ENCODE data around the gene SLC38A6.

DNA sequence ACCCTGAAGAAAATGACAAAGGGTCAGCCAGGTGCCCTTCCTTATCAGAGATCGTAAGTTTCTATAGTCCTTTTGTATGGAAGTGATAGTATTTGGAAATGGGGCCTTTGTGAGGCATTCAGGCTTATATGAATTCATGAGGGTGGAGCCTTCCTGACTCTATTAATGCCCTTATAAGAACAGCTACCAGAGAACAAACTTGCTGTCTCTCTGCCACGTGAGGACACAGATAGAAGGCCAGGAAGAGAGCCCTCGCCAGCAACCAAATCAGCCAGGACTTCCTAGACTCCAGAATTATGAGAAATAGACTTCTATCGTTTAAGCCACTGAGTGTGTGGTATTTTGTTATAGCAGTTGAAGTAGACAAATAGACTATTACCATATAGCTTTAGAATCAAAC, 36.8 kb upstream of the SLC38A6 start:
- TF ChIP-seq CEBPB (IDR thresholded peaks at IDR 0.05) (no peak), NFIC (IDR thresholded peaks at IDR 0.05) (no peak), EGR1 (IDR thresholded peaks at IDR 0.05) (no peak), YY1 (IDR thresholded peaks at IDR 0.05; ENCODE audit: low read depth) (no peak)
- TF ChIP-seq, protein P1, sequence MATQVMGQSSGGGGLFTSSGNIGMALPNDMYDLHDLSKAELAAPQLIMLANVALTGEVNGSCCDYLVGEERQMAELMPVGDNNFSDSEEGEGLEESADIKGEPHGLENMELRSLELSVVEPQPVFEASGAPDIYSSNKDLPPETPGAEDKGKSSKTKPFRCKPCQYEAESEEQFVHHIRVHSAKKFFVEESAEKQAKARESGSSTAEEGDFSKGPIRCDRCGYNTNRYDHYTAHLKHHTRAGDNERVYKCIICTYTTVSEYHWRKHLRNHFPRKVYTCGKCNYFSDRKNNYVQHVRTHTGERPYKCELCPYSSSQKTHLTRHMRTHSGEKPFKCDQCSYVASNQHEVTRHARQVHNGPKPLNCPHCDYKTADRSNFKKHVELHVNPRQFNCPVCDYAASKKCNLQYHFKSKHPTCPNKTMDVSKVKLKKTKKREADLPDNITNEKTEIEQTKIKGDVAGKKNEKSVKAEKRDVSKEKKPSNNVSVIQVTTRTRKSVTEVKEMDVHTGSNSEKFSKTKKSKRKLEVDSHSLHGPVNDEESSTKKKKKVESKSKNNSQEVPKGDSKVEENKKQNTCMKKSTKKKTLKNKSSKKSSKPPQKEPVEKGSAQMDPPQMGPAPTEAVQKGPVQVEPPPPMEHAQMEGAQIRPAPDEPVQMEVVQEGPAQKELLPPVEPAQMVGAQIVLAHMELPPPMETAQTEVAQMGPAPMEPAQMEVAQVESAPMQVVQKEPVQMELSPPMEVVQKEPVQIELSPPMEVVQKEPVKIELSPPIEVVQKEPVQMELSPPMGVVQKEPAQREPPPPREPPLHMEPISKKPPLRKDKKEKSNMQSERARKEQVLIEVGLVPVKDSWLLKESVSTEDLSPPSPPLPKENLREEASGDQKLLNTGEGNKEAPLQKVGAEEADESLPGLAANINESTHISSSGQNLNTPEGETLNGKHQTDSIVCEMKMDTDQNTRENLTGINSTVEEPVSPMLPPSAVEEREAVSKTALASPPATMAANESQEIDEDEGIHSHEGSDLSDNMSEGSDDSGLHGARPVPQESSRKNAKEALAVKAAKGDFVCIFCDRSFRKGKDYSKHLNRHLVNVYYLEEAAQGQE (IDR thresholded peaks at IDR 0.05; ENCODE audit: low read depth), result no peak
- TF ChIP-seq, protein P2, sequence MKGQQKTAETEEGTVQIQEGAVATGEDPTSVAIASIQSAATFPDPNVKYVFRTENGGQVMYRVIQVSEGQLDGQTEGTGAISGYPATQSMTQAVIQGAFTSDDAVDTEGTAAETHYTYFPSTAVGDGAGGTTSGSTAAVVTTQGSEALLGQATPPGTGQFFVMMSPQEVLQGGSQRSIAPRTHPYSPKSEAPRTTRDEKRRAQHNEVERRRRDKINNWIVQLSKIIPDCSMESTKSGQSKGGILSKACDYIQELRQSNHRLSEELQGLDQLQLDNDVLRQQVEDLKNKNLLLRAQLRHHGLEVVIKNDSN (IDR thresholded peaks at IDR 0.05), result no peak

Measured in Ishikawa (cell line).